ENCODE data around the gene LSM7. TPM values are rescaled to one million over a fixed set of nuclear protein-coding genes. Genes with fewer than 3 reads are reported as not detected.

The LSM7 gene
- total and polyA plus RNA-seq, 2 of the 13 experiments (the other 11 are each of a cell fraction or from before 2014, with no cell fraction given): 140 to 205 TPM

GRCh38 chr19:2273356-2274184 is 54.8 kb downstream of the LSM7 start (continued):
- peak; percentile 75 for TF ChIP-seq ZBTB40 (IDR thresholded peaks at IDR 0.05)
- no peak; the same call in 1 of the 2 replicates for TF ChIP-seq ZBTB40 (CRISPR knock-in tag; IDR thresholded peaks at IDR 0.05)
- TF ChIP-seq, protein P1, sequence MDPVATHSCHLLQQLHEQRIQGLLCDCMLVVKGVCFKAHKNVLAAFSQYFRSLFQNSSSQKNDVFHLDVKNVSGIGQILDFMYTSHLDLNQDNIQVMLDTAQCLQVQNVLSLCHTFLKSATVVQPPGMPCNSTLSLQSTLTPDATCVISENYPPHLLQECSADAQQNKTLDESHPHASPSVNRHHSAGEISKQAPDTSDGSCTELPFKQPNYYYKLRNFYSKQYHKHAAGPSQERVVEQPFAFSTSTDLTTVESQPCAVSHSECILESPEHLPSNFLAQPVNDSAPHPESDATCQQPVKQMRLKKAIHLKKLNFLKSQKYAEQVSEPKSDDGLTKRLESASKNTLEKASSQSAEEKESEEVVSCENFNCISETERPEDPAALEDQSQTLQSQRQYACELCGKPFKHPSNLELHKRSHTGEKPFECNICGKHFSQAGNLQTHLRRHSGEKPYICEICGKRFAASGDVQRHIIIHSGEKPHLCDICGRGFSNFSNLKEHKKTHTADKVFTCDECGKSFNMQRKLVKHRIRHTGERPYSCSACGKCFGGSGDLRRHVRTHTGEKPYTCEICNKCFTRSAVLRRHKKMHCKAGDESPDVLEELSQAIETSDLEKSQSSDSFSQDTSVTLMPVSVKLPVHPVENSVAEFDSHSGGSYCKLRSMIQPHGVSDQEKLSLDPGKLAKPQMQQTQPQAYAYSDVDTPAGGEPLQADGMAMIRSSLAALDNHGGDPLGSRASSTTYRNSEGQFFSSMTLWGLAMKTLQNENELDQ (CRISPR knock-in tag; IDR thresholded peaks at IDR 0.05; ENCODE audit: borderline replicate concordance): no peak
- TF ChIP-seq TRIM24 (CRISPR knock-in tag; IDR thresholded peaks at IDR 0.05): no peak
- peak; percentile 69; the same call in 1 of the 2 replicates for TF ChIP-seq HNRNPL (IDR thresholded peaks at IDR 0.05; ENCODE audit: low read depth, low read length)
- TF ChIP-seq ZNF263 (CRISPR knock-in tag; IDR thresholded peaks at IDR 0.05): peak; percentile 80
- no peak for TF ChIP-seq ZNF879 (CRISPR knock-in tag; IDR thresholded peaks at IDR 0.05)
- TF ChIP-seq RBM22 (optimal IDR thresholded peaks at IDR 0.05; ENCODE audit: low read length): peak; percentile 98
- TF ChIP-seq RARA (CRISPR knock-in tag; IDR thresholded peaks at IDR 0.05): peak; percentile 33
- no peak for TF ChIP-seq SYNCRIP (IDR thresholded peaks at IDR 0.05; ENCODE audit: insufficient read depth, low read depth, low read length)
- peak; percentile 35; the same call in 1 of the 2 replicates for TF ChIP-seq ZNF607 (CRISPR knock-in tag; IDR thresholded peaks at IDR 0.05; ENCODE audit: borderline replicate concordance)
- peak; percentile 45; the same call in 1 of the 2 replicates for TF ChIP-seq ZNF770 (CRISPR knock-in tag; IDR thresholded peaks at IDR 0.05)
- peak; percentile 98 for TF ChIP-seq GABPB1 (CRISPR knock-in tag; IDR thresholded peaks at IDR 0.05)
- 0 out of 2 replicates have a peak, but pooled peaks have one; percentile 78 for TF ChIP-seq ZNF33B (CRISPR knock-in tag; IDR thresholded peaks at IDR 0.05)
- TF ChIP-seq ZBTB7A (CRISPR knock-in tag; IDR thresholded peaks at IDR 0.05): no peak; the same call in 1 of the 2 replicates

Data from HepG2 (cell line).